Measurements from ENCODE around the gene GLB1L.

Gene GLB1L

DNA sequence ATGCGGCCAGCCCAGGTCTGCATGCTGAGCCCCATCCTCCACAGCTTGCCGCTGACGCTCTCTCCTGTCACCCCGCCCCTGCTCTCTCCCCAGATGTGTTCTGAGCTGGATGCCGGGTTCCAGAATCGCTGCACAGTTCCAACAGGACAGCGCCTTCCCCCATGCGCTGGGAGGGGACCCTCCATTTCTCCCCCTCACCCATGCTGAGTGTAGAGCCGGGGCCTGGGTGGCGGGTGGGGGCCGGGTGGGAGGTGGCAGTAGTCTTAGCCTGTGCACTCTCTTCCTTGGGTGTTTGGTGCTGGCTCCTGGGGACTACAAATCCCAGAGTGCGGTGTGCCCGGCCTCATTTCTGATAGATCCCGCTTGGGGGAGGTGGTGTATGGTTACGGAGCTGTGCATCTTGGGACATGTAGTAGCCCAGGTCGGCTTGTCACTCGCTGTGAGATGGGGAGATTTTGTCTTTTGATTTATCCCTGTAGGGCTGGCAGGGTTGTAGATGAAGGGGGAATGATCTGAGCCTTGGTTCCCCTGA is 40.7 kb upstream of the GLB1L start:
- no peak overlapping the region for H3K4me3 ChIP-seq (ENCODE audit: low read length)
- no peak for TF ChIP-seq CTCF (conservative IDR thresholded peaks at IDR 0.05; ENCODE audit: low read depth, low read length)
- no peak for DNase-seq (ENCODE audit: low read depth)

DNA sequence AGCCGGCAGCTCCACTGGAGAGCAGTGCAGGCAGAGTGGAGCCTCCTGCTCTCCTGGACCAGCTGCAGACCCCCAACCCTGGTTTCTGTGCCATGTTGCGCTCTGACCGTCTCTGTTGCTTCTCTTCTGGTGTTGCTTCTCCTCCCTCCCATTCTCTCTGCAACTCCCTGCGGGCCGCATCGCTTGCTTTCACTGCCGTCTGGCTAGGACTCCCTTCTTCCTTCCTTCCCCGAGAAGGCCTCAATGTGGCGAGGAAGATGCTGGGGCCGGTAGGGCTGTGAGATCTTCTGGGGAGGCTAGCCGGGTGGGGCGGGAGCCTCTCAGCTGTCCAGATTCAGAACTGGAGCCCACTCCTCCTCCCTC is 40.1 kb upstream of the GLB1L start:
- no peak for TF ChIP-seq CTCF (conservative IDR thresholded peaks at IDR 0.05; ENCODE audit: low read depth, low read length)
- H3K4me3 ChIP-seq (ENCODE audit: low read length), result no peak overlapping the region
- DNase-seq (ENCODE audit: low read depth), result no peak

GRCh38 chr2:219284501-219285372 is 39.5 kb upstream of the GLB1L start:
- DNase-seq (ENCODE audit: low read depth), result no peak
- H3K4me3 ChIP-seq (ENCODE audit: low read length), result no peak overlapping the region
- TF ChIP-seq CTCF (conservative IDR thresholded peaks at IDR 0.05; ENCODE audit: low read depth, low read length), result no peak

- H3K4me3 ChIP-seq (ENCODE audit: low read length), result no peak overlapping the region
- no peak for TF ChIP-seq CTCF (conservative IDR thresholded peaks at IDR 0.05; ENCODE audit: low read depth, low read length)
- DNase-seq (ENCODE audit: low read depth), result no peak
These were observed 37.8 kb upstream of the GLB1L start for GRCh38 chr2:219282943-219283581.

GRCh38 chr2:219282375-219282774 is 37.1 kb upstream of the GLB1L start:
- H3K4me3 ChIP-seq (ENCODE audit: low read length), result no peak overlapping the region
- no peak for DNase-seq (ENCODE audit: low read depth)
- no peak for TF ChIP-seq CTCF (conservative IDR thresholded peaks at IDR 0.05; ENCODE audit: low read depth, low read length)

GRCh38 chr2:219281588-219281987 is 36.3 kb upstream of the GLB1L start:
- TF ChIP-seq CTCF (conservative IDR thresholded peaks at IDR 0.05; ENCODE audit: low read depth, low read length), result no peak
- DNase-seq (ENCODE audit: low read depth), result no peak
- no peak overlapping the region for H3K4me3 ChIP-seq (ENCODE audit: low read length)
